Kidney (tissue), 14 donors: Measurements from ENCODE around the gene VRK2. TPM values are rescaled to one million over a fixed set of nuclear protein-coding genes. Genes with fewer than 3 reads are reported as not detected.
"Not testable (repeated sequence)": the region's sequence is repeated elsewhere in the genome, so short reads cannot be mapped to it uniquely, and the experiment has no call there.

ENCODE experiments used
- DNase-seq, 5 donors: peaks; one replicate each; pipeline ENCODE4 v3.0.0-alpha.2; 2013 to 2020
- FAIRE-seq: peaks from 2 replicates; lab custom pipeline; 2012; peaks lifted over from hg19 to GRCh38; lab: Jason Lieb, UNC
- H3K27ac ChIP-seq, 2 donors: one replicate each; pipeline ENCODE4 v1.7.0; 2013; ENCODE audit warnings: low read depth in 2 of 2, low read length in 2 of 2, inconsistent platforms in 1 of 2
- H3K27me3 ChIP-seq: one replicate; pipeline ENCODE4 v1.7.1; 2013; ENCODE audit warnings: low read length, inconsistent platforms; ENCODE audit not compliant: control insufficient read depth, insufficient read depth
- H3K36me3 ChIP-seq, 3 donors: one replicate each; pipeline versions ENCODE4 v1.7.0 to v1.7.1; 2013; ENCODE audit warnings: low read length in 3 of 3, control low read depth in 1 of 3, inconsistent platforms in 1 of 3; ENCODE audit not compliant: insufficient read depth in 3 of 3, control insufficient read depth in 2 of 3
- H3K4me1 ChIP-seq, 3 donors: one replicate each; pipeline versions ENCODE4 v1.7.0 to v1.7.1; 2013; ENCODE audit warnings: low read length in 3 of 3, inconsistent platforms in 1 of 3, low read depth in 1 of 3; ENCODE audit not compliant: control insufficient read depth in 2 of 3, insufficient read depth in 2 of 3
- H3K4me3 ChIP-seq, 3 donors: one replicate each; pipeline versions ENCODE4 v1.7.0 to v1.8.1; 2013; ENCODE audit warnings: low read length in 3 of 3, control low read depth in 1 of 3, inconsistent platforms in 1 of 3
- H3K9ac ChIP-seq, 3 donors: one replicate each; pipeline versions ENCODE4 v1.7.0 to v1.7.1; 2013; ENCODE audit warnings: low read length in 3 of 3, control low read depth in 1 of 3, inconsistent platforms in 1 of 3
- H3K9me3 ChIP-seq, 3 donors: one replicate each; pipeline versions ENCODE4 v1.7.0 to v1.7.1; 2013; ENCODE audit warnings: low read length in 3 of 3, control low read depth in 1 of 3, inconsistent platforms in 1 of 3; ENCODE audit not compliant: control insufficient read depth in 2 of 3, insufficient read depth in 1 of 3
- intact Hi-C: fragments of 100-400 bp; cut with DNase I; formaldehyde crosslinking; loops from one replicate; pipeline ENCODE4 v1.11.1; 2022
- polyA plus RNA-seq: library from polyadenylated mRNA; stranded (reverse); fragments of 350-450 nt; fragmentation: Illumina TruSeq; extraction: RNeasy Lipid Tissue Mini Kit (QIAGEN cat#74804); gene quantifications from one replicate; pipeline ENCODE4 v1.2.3, GENCODE V29; 2014; ENCODE audit warnings: low read depth, low replicate concordance; ENCODE audit not compliant: insufficient read depth
- total RNA-seq: library from RNA; stranded (reverse); fragmentation: NEBNext Ultra II Directional; extraction: Animal tissue kit (Norgen Biotek cat#: 25700); gene quantifications from one replicate; pipeline ENCODE4 v1.2.1, GENCODE V29; 2021
- TF ChIP-seq, protein P1 (sequence below): IDR thresholded peaks from 3 replicates; pipeline ENCODE4 v1.5.1; 2012; ENCODE audit warnings: mild to moderate bottlenecking, moderate library complexity, borderline replicate concordance; ENCODE audit not compliant: insufficient read depth; ENCODE audit errors: extremely low read depth
- donor health status: control.
- donor health status: control.
- donor health status: control.
- donor health status: control.
- donor health status: control.
- donor health status: DM: yes; HTN: yes; CAD: no.
- donor health status: Normal renal cell carcinoma (clear cell type).

Gene VRK2
- total and polyA plus RNA-seq, 2 donors from 2014 or later = 7.2 to 26.5 TPM

GRCh38 chr2:58156780-58157179 lies 110.2 kb downstream of the VRK2 start:
- DNase-seq (no peak), FAIRE-seq (no peak)
- H3K27me3 ChIP-seq = no peaks in the 10 kb centered on the region
- intact Hi-C loops = no loop called here
- H3K4me1 ChIP-seq = no peaks in the 10 kb centered on the region
- H3K9ac ChIP-seq = no peak overlapping the region
- H3K36me3 ChIP-seq = peaks cover 0 to 6% (median 5%) of the 10 kb centered on the region in 3 donors
- no peaks in the 10 kb centered on the region for H3K9me3 ChIP-seq
- no peak overlapping the region for H3K27ac ChIP-seq
- TF ChIP-seq, protein P1, sequence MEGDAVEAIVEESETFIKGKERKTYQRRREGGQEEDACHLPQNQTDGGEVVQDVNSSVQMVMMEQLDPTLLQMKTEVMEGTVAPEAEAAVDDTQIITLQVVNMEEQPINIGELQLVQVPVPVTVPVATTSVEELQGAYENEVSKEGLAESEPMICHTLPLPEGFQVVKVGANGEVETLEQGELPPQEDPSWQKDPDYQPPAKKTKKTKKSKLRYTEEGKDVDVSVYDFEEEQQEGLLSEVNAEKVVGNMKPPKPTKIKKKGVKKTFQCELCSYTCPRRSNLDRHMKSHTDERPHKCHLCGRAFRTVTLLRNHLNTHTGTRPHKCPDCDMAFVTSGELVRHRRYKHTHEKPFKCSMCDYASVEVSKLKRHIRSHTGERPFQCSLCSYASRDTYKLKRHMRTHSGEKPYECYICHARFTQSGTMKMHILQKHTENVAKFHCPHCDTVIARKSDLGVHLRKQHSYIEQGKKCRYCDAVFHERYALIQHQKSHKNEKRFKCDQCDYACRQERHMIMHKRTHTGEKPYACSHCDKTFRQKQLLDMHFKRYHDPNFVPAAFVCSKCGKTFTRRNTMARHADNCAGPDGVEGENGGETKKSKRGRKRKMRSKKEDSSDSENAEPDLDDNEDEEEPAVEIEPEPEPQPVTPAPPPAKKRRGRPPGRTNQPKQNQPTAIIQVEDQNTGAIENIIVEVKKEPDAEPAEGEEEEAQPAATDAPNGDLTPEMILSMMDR = no peak
- H3K4me3 ChIP-seq = no peak overlapping the region

DNA sequence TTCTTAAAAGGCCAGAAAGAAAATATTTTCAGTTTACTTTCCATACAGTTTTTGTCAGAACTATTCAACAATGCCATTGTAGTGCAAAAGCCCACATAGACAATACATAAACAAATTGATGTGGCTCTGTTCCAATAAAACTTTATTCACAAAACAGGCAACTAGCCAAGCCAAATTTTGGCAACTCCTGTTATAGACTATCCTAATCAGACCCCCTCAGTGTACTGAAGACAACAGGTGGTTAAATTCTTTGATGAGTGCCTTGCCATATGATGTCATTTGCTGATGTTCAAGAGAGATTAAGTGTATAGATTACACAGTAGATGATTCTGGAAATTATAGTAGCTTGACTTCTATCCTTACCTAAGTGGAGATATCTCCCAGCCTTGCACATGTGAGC lies 111.1 kb downstream of the VRK2 start:
- H3K9ac ChIP-seq = no peak overlapping the region
- TF ChIP-seq, protein P1 = no peak
- no peaks in the 10 kb centered on the region for H3K9me3 ChIP-seq
- no peak overlapping the region for H3K27ac ChIP-seq
- H3K36me3 ChIP-seq = peaks cover 0 to 6% (median 5%) of the 10 kb centered on the region in 3 donors
- no peak for DNase-seq
- FAIRE-seq = no peak
- no peaks in the 10 kb centered on the region for H3K27me3 ChIP-seq
- H3K4me3 ChIP-seq = no peak overlapping the region
- intact Hi-C loops = no loop called here
- H3K4me1 ChIP-seq = no peaks in the 10 kb centered on the region

GRCh38 chr2:58158481-58158880 lies 111.9 kb downstream of the VRK2 start:
- no peaks in the 10 kb centered on the region for H3K4me1 ChIP-seq
- DNase-seq (peak in 2 of 5 donors; percentile 3 to 5), FAIRE-seq (no peak)
- H3K27me3 ChIP-seq = no peaks in the 10 kb centered on the region
- H3K9me3 ChIP-seq = no peaks in the 10 kb centered on the region
- H3K4me3 ChIP-seq = no peak overlapping the region
- H3K27ac ChIP-seq = no peak overlapping the region
- intact Hi-C loops = no loop called here
- no peak overlapping the region for H3K9ac ChIP-seq
- H3K36me3 ChIP-seq = peaks cover 0 to 6% (median 5%) of the 10 kb centered on the region in 3 donors
- TF ChIP-seq, protein P1 = no peak

DNA sequence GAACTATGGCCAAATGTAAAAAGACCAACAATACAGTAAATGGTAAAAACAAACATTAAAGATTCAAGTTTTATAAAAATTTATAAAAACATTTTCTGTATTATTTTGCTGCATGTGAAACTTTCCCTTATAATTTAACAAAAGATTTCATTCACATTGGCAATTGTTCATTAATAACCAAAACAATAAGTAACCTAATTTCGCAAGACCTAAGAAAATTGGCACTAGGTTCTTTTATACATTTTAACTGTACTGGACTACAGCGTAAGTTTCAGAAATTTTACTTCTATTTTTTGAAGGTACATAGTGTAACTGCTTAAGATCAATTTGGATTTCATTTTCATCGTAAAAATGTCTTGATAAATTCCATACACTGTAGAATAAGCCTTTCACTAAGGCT lies 117.3 kb downstream of the VRK2 start:
- FAIRE-seq (no peak), DNase-seq (no peak)
- H3K4me3 ChIP-seq = no peak overlapping the region
- no peaks in the 10 kb centered on the region for H3K9me3 ChIP-seq
- no peaks in the 10 kb centered on the region for H3K27me3 ChIP-seq
- H3K27ac ChIP-seq = no peak overlapping the region
- H3K4me1 ChIP-seq = no peaks in the 10 kb centered on the region
- peaks cover 0 to 5% (median 3%) of the 10 kb centered on the region in 3 donors for H3K36me3 ChIP-seq
- TF ChIP-seq, protein P1 = no peak
- H3K9ac ChIP-seq = no peak overlapping the region
- intact Hi-C loops = no loop called here

- FAIRE-seq, H3K36me3 ChIP-seq, H3K27me3 ChIP-seq, H3K9me3 ChIP-seq, intact Hi-C loops, DNase-seq, H3K4me1 ChIP-seq, H3K27ac ChIP-seq, H3K9ac ChIP-seq, H3K4me3 ChIP-seq: not testable (repeated sequence)
Measured at GRCh38 chr2:58168130-58168529, 121.5 kb downstream of the VRK2 start.

DNA sequence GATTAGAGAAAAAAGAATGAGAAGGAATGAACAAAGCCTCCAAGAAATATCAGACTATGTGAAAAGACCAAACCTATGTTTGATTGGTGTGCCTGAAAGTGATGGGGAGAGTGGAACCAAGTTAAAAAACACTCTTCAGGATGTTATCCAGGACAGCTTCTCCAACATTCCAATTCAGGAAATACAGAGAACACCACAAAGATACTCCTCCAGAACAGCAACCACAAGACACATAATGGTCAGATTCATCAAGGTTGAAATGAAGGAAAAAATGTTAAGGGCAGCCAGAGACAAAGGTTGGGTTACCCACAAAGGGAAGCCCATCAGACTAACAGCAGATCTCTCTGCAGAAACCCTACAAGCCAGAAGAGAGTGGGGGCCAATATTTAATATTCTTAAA lies 123.2 kb downstream of the VRK2 start:
- H3K27ac ChIP-seq, H3K4me1 ChIP-seq, H3K4me3 ChIP-seq, intact Hi-C loops, H3K9ac ChIP-seq, FAIRE-seq, H3K9me3 ChIP-seq, H3K36me3 ChIP-seq, H3K27me3 ChIP-seq, DNase-seq: not testable (repeated sequence)
